ENCODE measurements around the gene SOX13. TPM values are rescaled to one million over a fixed set of nuclear protein-coding genes. Genes with fewer than 3 reads are reported as not detected.

The SOX13 gene
- total RNA-seq, 2 donors from 2014 or later: 91.9 to 95.9 TPM

- H3K27me3 ChIP-seq (replicated peaks; ENCODE audit: insufficient read depth): no peaks in the 10 kb centered on the region
- intact Hi-C loops (cut with DNase I): no loop called here
- H3K9me3 ChIP-seq: no peaks in the 10 kb centered on the region
- H3K27ac ChIP-seq: peak overlapping the region; percentile 11 to 50
- DNase-seq (ENCODE audit: low spot score): no peak
- 69% methylated on average over 2 of the region's 2 CpGs for WGBS
- H3K4me1 ChIP-seq (replicated peaks): peaks cover 26% of the 10 kb centered on the region
- no peak for TF ChIP-seq POLR2A (IDR thresholded peaks at IDR 0.05)
- TF ChIP-seq, protein P1, sequence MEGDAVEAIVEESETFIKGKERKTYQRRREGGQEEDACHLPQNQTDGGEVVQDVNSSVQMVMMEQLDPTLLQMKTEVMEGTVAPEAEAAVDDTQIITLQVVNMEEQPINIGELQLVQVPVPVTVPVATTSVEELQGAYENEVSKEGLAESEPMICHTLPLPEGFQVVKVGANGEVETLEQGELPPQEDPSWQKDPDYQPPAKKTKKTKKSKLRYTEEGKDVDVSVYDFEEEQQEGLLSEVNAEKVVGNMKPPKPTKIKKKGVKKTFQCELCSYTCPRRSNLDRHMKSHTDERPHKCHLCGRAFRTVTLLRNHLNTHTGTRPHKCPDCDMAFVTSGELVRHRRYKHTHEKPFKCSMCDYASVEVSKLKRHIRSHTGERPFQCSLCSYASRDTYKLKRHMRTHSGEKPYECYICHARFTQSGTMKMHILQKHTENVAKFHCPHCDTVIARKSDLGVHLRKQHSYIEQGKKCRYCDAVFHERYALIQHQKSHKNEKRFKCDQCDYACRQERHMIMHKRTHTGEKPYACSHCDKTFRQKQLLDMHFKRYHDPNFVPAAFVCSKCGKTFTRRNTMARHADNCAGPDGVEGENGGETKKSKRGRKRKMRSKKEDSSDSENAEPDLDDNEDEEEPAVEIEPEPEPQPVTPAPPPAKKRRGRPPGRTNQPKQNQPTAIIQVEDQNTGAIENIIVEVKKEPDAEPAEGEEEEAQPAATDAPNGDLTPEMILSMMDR (IDR thresholded peaks at IDR 0.05): no peak
- no peak for TF ChIP-seq POLR2AphosphoS5 (IDR thresholded peaks at IDR 0.05)
- no peaks in the 10 kb centered on the region for H3K36me3 ChIP-seq
- no peak overlapping the region for H3K4me3 ChIP-seq
Observed at GRCh38 chr1:204107892-204108291, 35.0 kb downstream of the SOX13 start.

- Histone ChIP-seq H3K4me1 (replicated peaks) (peaks cover 20% of the 10 kb centered on the region), H3K9me3 (no peaks in the 10 kb centered on the region), H3K27me3 (replicated peaks; ENCODE audit: insufficient read depth) (no peaks in the 10 kb centered on the region), H3K27ac (peak overlapping the region; percentile 11 to 50), H3K4me3 (no peak overlapping the region), H3K36me3 (no peaks in the 10 kb centered on the region)
- intact Hi-C loops (cut with DNase I): no loop called here
- no peak for DNase-seq (ENCODE audit: low spot score)
- WGBS: 38% methylated on average over 21 of the region's 21 CpGs
- TF ChIP-seq, protein P1 (IDR thresholded peaks at IDR 0.05): no peak
- no peak for TF ChIP-seq POLR2AphosphoS5 (IDR thresholded peaks at IDR 0.05)
- no peak for TF ChIP-seq POLR2A (IDR thresholded peaks at IDR 0.05)
Observed at GRCh38 chr1:204108312-204109141, 35.6 kb downstream of the SOX13 start.

DNA sequence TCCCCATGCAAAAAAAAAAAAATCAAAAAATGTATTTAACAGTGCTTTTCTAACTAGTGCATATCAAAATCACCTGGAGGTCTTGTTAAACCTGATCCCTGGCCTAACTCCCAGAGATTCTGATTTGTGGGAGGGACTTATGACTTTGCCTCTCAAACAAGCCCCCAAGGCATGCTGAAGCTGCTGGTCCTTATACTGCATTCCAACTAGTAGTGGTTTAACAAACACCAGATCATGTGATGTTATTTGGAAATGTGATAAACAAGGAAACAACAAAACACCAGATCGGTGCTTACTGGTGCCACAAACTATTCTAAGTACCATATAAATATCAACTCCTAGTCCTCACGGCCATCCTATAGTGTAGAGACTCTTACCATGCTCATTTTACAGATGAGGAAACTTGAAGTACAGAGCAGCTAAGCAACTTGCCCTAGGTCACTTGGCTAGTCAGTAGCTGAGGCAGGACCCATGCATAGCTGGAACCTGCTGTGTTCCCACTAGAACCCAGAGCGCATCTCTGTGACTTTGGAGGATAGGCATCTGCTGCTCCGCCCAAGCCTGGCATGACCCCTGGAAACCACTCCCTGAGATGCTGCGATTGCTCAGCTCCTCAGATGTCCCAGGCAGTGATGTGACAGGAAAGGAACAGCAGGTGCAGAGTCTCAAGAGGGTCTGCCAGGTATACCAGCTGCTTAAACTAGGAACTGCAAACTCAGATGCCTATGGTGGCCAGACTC is 38.1 kb downstream of the SOX13 start:
- Histone ChIP-seq H3K27ac (no peak overlapping the region), H3K27me3 (replicated peaks; ENCODE audit: insufficient read depth) (no peaks in the 10 kb centered on the region), H3K36me3 (peaks cover 0 to 4% of the 10 kb centered on the region in 2 donors), H3K4me1 (replicated peaks) (peaks cover 8% of the 10 kb centered on the region), H3K4me3 (no peak overlapping the region), H3K9me3 (no peaks in the 10 kb centered on the region)
- WGBS: 81% methylated on average over 5 of the region's 5 CpGs
- intact Hi-C loops (cut with DNase I): no loop called here
- DNase-seq (ENCODE audit: low spot score): no peak
- TF ChIP-seq, protein P1 (IDR thresholded peaks at IDR 0.05): no peak
- TF ChIP-seq POLR2AphosphoS5 (IDR thresholded peaks at IDR 0.05) (no peak), POLR2A (IDR thresholded peaks at IDR 0.05) (no peak)

- WGBS: 71% methylated on average over 11 of the region's 11 CpGs
- no peak overlapping the region for H3K27ac ChIP-seq
Observed at GRCh38 chr1:204112876-204113730, 40.2 kb downstream of the SOX13 start.

More at GRCh38 chr1:204112876-204113730, 40.2 kb downstream of the SOX13 start:
- Histone ChIP-seq H3K4me1 (replicated peaks) (peaks cover 3% of the 10 kb centered on the region), H3K36me3 (peaks cover 8 to 16% of the 10 kb centered on the region in 2 donors), H3K4me3 (no peak overlapping the region), H3K27me3 (replicated peaks; ENCODE audit: insufficient read depth) (no peaks in the 10 kb centered on the region), H3K9me3 (no peaks in the 10 kb centered on the region)
- intact Hi-C loops (cut with DNase I): no loop called here
- no peak for DNase-seq (ENCODE audit: low spot score)
- TF ChIP-seq POLR2AphosphoS5 (IDR thresholded peaks at IDR 0.05): no peak
- TF ChIP-seq, protein P1 (IDR thresholded peaks at IDR 0.05): no peak
- TF ChIP-seq POLR2A (IDR thresholded peaks at IDR 0.05): no peak
